ENCODE data around the gene C4orf17. TPM values are rescaled to one million over a fixed set of nuclear protein-coding genes. Genes with fewer than 3 reads are reported as not detected.

Gene C4orf17
- total and polyA plus RNA-seq, 2 donors: not detected

- no peaks in the 10 kb centered on the region for H3K36me3 ChIP-seq (ENCODE audit: insufficient read depth)
- WGBS: 36% methylated on average over 1 of the region's 1 CpG
- no peak for DNase-seq (ENCODE audit: extremely low spot score)
- no peak overlapping the region for H3K4me3 ChIP-seq (ENCODE audit: low read depth, low read length)
- no peak overlapping the region for H3K27ac ChIP-seq (ENCODE audit: low read depth)
- H3K4me1 ChIP-seq (ENCODE audit: insufficient read depth): no peaks in the 10 kb centered on the region
Observed at GRCh38 chr4:99571883-99572282, 61.1 kb downstream of the C4orf17 start.

- DNase-seq (ENCODE audit: extremely low spot score): no peak
- 31% methylated on average over 6 of the region's 6 CpGs for WGBS
- Histone ChIP-seq H3K4me1 (ENCODE audit: insufficient read depth) (no peaks in the 10 kb centered on the region), H3K4me3 (ENCODE audit: low read depth, low read length) (no peak overlapping the region), H3K27ac (ENCODE audit: low read depth) (no peak overlapping the region), H3K36me3 (ENCODE audit: insufficient read depth) (no peaks in the 10 kb centered on the region)
Observed at GRCh38 chr4:99572527-99573240, 61.9 kb downstream of the C4orf17 start.

DNA sequence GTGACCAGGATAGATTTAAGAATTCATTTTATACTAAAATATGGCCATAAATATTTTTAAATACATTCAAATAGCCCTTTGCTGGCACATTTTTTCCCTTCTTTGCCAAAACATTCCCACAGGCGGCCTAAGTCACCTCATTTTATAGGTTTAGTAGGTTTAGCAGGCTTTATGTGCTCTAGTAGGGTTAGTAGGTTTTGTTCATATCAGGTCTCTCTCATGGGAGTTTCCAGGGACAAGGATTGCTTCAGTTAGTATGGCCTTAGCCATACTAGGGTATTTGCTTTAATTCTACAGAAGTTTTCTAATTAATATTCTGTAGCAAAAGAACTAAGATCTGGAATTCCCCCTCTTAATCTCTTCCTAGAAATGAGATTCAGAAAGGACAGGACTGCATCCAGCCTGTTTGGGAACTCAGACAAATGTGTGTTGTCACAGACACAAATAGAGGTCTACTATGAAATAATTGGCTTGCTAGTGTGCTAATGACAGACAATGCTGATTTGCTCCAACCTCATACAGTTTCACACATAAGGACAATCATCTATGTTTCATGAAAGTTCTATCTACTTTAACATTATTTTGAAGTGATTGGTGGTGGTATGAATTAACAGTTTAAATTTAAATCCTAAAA lies 63.0 kb downstream of the C4orf17 start:
- DNase-seq (ENCODE audit: extremely low spot score): no peak

GRCh38 chr4:99574530-99575324 lies 63.9 kb downstream of the C4orf17 start, which contains the start of gene MTTP:
TSS of gene MTTP (plus strand) at chr4:99574824. CDS start at chr4:99574910, 86 bp downstream.
- Histone ChIP-seq H3K4me1 (ENCODE audit: insufficient read depth) (no peaks in the 10 kb centered on the region), H3K27ac (ENCODE audit: low read depth) (no peak within 1 kb of the TSS), H3K36me3 (ENCODE audit: insufficient read depth) (no peaks in the 10 kb centered on the region), H3K4me3 (ENCODE audit: low read depth, low read length) (no peak within 1 kb of the TSS)
- DNase-seq (ENCODE audit: extremely low spot score): no peak
- 73% methylated on average over 3 of the region's 3 CpGs for WGBS

More for the DNA sequence above, 63.0 kb downstream of the C4orf17 start:
- H3K4me1 ChIP-seq (ENCODE audit: insufficient read depth): no peaks in the 10 kb centered on the region
- 63% methylated on average over 1 of the region's 1 CpG for WGBS
- no peaks in the 10 kb centered on the region for H3K36me3 ChIP-seq (ENCODE audit: insufficient read depth)
- H3K27ac ChIP-seq (ENCODE audit: low read depth): no peak overlapping the region
- no peak overlapping the region for H3K4me3 ChIP-seq (ENCODE audit: low read depth, low read length)

DNA sequence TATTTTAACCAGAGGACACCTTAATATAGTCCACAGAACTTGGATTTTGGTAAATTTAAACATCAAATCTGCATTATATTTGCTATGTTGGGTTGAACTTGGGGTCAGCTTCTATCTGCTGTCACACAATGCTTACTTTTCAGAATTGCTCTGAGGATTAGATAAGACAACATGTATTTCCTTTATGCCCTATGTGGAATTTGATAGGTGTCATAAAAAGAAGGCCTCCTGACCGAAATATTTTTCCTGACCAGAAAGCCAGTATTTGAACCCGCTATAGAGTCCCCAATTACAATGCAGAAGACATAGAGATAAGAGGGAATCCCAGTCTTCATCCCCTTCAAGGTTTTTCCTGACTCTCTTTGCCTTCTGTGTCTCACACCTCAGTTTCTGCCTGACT lies 67.9 kb downstream of the C4orf17 start:
- no peak for DNase-seq (ENCODE audit: extremely low spot score)
- no peak overlapping the region for H3K4me3 ChIP-seq (ENCODE audit: low read depth, low read length)
- H3K4me1 ChIP-seq (ENCODE audit: insufficient read depth): no peaks in the 10 kb centered on the region
- H3K36me3 ChIP-seq (ENCODE audit: insufficient read depth): no peaks in the 10 kb centered on the region
- no peak overlapping the region for H3K27ac ChIP-seq (ENCODE audit: low read depth)
- 62% methylated on average over 2 of the region's 2 CpGs for WGBS

GRCh38 chr4:99585516-99585915 lies 74.7 kb downstream of the C4orf17 start:
- no peak for DNase-seq (ENCODE audit: extremely low spot score)
- no peaks in the 10 kb centered on the region for H3K36me3 ChIP-seq (ENCODE audit: insufficient read depth)
- 95% methylated on average over 1 of the region's 1 CpG for WGBS
- H3K27ac ChIP-seq (ENCODE audit: low read depth): no peak overlapping the region
- no peaks in the 10 kb centered on the region for H3K4me1 ChIP-seq (ENCODE audit: insufficient read depth)
- no peak overlapping the region for H3K4me3 ChIP-seq (ENCODE audit: low read depth, low read length)

- H3K4me3 ChIP-seq (ENCODE audit: low read depth, low read length): no peak overlapping the region
- H3K36me3 ChIP-seq (ENCODE audit: insufficient read depth): no peaks in the 10 kb centered on the region
- DNase-seq (ENCODE audit: extremely low spot score): no peak
- H3K4me1 ChIP-seq (ENCODE audit: insufficient read depth): no peaks in the 10 kb centered on the region
- H3K27ac ChIP-seq (ENCODE audit: low read depth): no peak overlapping the region
- WGBS: 53% methylated on average over 2 of the region's 2 CpGs
Observed at GRCh38 chr4:99586322-99586721, 75.5 kb downstream of the C4orf17 start.

- Histone ChIP-seq H3K27ac (ENCODE audit: low read depth) (no peak overlapping the region), H3K36me3 (ENCODE audit: insufficient read depth) (no peaks in the 10 kb centered on the region), H3K4me1 (ENCODE audit: insufficient read depth) (no peaks in the 10 kb centered on the region), H3K4me3 (ENCODE audit: low read depth, low read length) (no peak overlapping the region)
- DNase-seq (ENCODE audit: extremely low spot score): no peak
- 47% methylated on average over 1 of the region's 1 CpG for WGBS
Observed at GRCh38 chr4:99586797-99587196, 76.0 kb downstream of the C4orf17 start.

- DNase-seq (ENCODE audit: extremely low spot score): no peak
- H3K4me1 ChIP-seq (ENCODE audit: insufficient read depth): no peaks in the 10 kb centered on the region
- no peak overlapping the region for H3K27ac ChIP-seq (ENCODE audit: low read depth)
- no peak overlapping the region for H3K4me3 ChIP-seq (ENCODE audit: low read depth, low read length)
- no peaks in the 10 kb centered on the region for H3K36me3 ChIP-seq (ENCODE audit: insufficient read depth)
Observed at GRCh38 chr4:99587309-99587708, 76.5 kb downstream of the C4orf17 start.

- Histone ChIP-seq H3K36me3 (ENCODE audit: insufficient read depth) (no peaks in the 10 kb centered on the region), H3K4me1 (ENCODE audit: insufficient read depth) (no peaks in the 10 kb centered on the region), H3K27ac (ENCODE audit: low read depth) (no peak overlapping the region), H3K4me3 (ENCODE audit: low read depth, low read length) (no peak overlapping the region)
- 13% methylated on average over 1 of the region's 1 CpG for WGBS
- DNase-seq (ENCODE audit: extremely low spot score): no peak
Observed at GRCh38 chr4:99587803-99588202, 77.0 kb downstream of the C4orf17 start.

DNA sequence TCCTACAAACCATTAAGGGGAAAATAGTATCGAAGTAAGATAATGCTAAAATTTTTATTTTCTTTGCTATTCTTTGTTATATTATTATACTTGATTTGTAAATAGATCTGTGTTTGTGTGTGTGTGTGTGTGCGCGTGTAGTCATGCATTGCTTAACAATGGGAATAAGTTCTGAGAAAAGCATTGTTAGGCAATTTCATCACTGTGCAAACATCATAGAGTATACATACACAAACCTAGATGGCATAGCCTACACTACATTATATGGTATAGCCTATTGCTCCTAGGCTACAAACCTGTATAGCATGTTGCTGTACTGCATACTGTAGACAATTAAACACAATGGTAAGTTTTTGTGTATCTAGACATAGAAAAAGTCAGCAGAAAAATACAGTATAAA lies 80.9 kb downstream of the C4orf17 start:
- no peak overlapping the region for H3K27ac ChIP-seq (ENCODE audit: low read depth)
- WGBS: 93% methylated on average over 3 of the region's 3 CpGs
- no peak overlapping the region for H3K4me3 ChIP-seq (ENCODE audit: low read depth, low read length)
- DNase-seq (ENCODE audit: extremely low spot score): no peak
- no peaks in the 10 kb centered on the region for H3K4me1 ChIP-seq (ENCODE audit: insufficient read depth)
- H3K36me3 ChIP-seq (ENCODE audit: insufficient read depth): no peaks in the 10 kb centered on the region
